ENCODE measurements around the gene SNX32. TPM values are rescaled to one million over a fixed set of nuclear protein-coding genes. Genes with fewer than 3 reads are reported as not detected.

The SNX32 gene
- total and polyA plus RNA-seq, 2 experiments from 2014 or later: 5.9 to 13.2 TPM

GRCh38 chr11:65810046-65810868, 23.5 kb upstream of the SNX32 start:
- no peak overlapping the region for H3K4me3 ChIP-seq
- no peaks in the 10 kb centered on the region for H3K27me3 ChIP-seq
- no peaks in the 10 kb centered on the region for H3K9me3 ChIP-seq (ENCODE audit: low read depth)
- H3K27ac ChIP-seq: no peak overlapping the region
- H3K4me1 ChIP-seq (ENCODE audit: low read depth): peaks cover 4% of the 10 kb centered on the region
- no peaks in the 10 kb centered on the region for H3K36me3 ChIP-seq
- TF ChIP-seq CTCF (IDR thresholded peaks at IDR 0.05; ENCODE audit: low read depth, low read length): no peak
- no peak for DNase-seq (ENCODE audit: low read depth in 1 of 2, low spot score in 1 of 2)

- peak in 1 of 2 donors; percentile 55 for DNase-seq (ENCODE audit: low read depth in 1 of 2, low spot score in 1 of 2)
- H3K36me3 ChIP-seq: no peaks in the 10 kb centered on the region
- no peaks in the 10 kb centered on the region for H3K27me3 ChIP-seq
- peak; percentile 31 for TF ChIP-seq CTCF (IDR thresholded peaks at IDR 0.05; ENCODE audit: low read depth, low read length)
- no peaks in the 10 kb centered on the region for H3K9me3 ChIP-seq (ENCODE audit: low read depth)
- no peak overlapping the region for H3K27ac ChIP-seq
- no peak overlapping the region for H3K4me3 ChIP-seq
- H3K4me1 ChIP-seq (ENCODE audit: low read depth): peaks cover 4% of the 10 kb centered on the region
Observed at GRCh38 chr11:65811764-65812475, 21.8 kb upstream of the SNX32 start.

GRCh38 chr11:65814131-65814985, 19.4 kb upstream of the SNX32 start:
- Histone ChIP-seq H3K27me3 (no peaks in the 10 kb centered on the region), H3K27ac (no peak overlapping the region), H3K9me3 (ENCODE audit: low read depth) (no peaks in the 10 kb centered on the region), H3K36me3 (no peaks in the 10 kb centered on the region), H3K4me3 (no peak overlapping the region), H3K4me1 (ENCODE audit: low read depth) (peaks cover 4% of the 10 kb centered on the region)
- TF ChIP-seq CTCF (IDR thresholded peaks at IDR 0.05; ENCODE audit: low read depth, low read length): no peak
- peak in 1 of 2 donors; percentile 51 for DNase-seq (ENCODE audit: low read depth in 1 of 2, low spot score in 1 of 2)

GRCh38 chr11:65814986-65815565, 18.7 kb upstream of the SNX32 start:
- no peaks in the 10 kb centered on the region for H3K27me3 ChIP-seq
- no peak for TF ChIP-seq CTCF (IDR thresholded peaks at IDR 0.05; ENCODE audit: low read depth, low read length)
- H3K27ac ChIP-seq: no peak overlapping the region
- H3K9me3 ChIP-seq (ENCODE audit: low read depth): no peaks in the 10 kb centered on the region
- peaks cover 4% of the 10 kb centered on the region for H3K4me1 ChIP-seq (ENCODE audit: low read depth)
- no peak overlapping the region for H3K4me3 ChIP-seq
- no peaks in the 10 kb centered on the region for H3K36me3 ChIP-seq
- DNase-seq (ENCODE audit: low read depth in 1 of 2, low spot score in 1 of 2): no peak

- DNase-seq (ENCODE audit: low read depth in 1 of 2, low spot score in 1 of 2): no peak
- TF ChIP-seq CTCF (IDR thresholded peaks at IDR 0.05; ENCODE audit: low read depth, low read length): no peak
- H3K4me1 ChIP-seq (ENCODE audit: low read depth): peaks cover 3% of the 10 kb centered on the region
Observed at GRCh38 chr11:65816696-65817095, 17.1 kb upstream of the SNX32 start.

More at GRCh38 chr11:65816696-65817095, 17.1 kb upstream of the SNX32 start:
- no peak overlapping the region for H3K27ac ChIP-seq
- H3K4me3 ChIP-seq: no peak overlapping the region
- H3K36me3 ChIP-seq: no peaks in the 10 kb centered on the region
- no peaks in the 10 kb centered on the region for H3K9me3 ChIP-seq (ENCODE audit: low read depth)
- no peaks in the 10 kb centered on the region for H3K27me3 ChIP-seq
